C4-2B (cell line): ENCODE data around the gene RWDD4.

ENCODE experiments used
- ZFX ChIP-seq: fragments of 450-650 bp; IDR thresholded peaks from 2 replicates; pipeline ENCODE4 v1.6.1; 2017
- TF ChIP-seq, protein P1 (sequence below): fragments of 450-650 bp; conservative IDR thresholded peaks from 2 replicates; pipeline ENCODE4 v1.5.1; 2017; ENCODE audit warnings: mild to moderate bottlenecking

DNA sequence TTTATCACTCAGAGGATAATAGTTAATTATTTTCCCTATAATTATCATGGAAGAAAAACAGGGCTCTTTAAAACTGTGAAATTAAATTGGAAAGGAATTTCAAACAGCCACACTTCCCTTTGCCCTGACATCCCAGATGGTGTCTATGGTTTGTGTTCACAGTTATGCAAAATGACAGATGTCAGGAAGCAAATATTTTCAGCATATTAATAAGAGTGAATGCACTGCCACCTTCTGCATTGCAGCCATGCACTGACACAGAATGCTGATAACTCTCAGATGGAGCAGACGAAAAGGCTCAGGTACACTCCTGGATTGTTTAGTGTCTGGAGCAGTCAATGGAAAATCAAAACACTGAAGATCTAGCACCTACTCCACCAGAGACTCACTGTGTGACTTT is 57.6 kb downstream of the RWDD4 start:
- TF ChIP-seq, protein P1, sequence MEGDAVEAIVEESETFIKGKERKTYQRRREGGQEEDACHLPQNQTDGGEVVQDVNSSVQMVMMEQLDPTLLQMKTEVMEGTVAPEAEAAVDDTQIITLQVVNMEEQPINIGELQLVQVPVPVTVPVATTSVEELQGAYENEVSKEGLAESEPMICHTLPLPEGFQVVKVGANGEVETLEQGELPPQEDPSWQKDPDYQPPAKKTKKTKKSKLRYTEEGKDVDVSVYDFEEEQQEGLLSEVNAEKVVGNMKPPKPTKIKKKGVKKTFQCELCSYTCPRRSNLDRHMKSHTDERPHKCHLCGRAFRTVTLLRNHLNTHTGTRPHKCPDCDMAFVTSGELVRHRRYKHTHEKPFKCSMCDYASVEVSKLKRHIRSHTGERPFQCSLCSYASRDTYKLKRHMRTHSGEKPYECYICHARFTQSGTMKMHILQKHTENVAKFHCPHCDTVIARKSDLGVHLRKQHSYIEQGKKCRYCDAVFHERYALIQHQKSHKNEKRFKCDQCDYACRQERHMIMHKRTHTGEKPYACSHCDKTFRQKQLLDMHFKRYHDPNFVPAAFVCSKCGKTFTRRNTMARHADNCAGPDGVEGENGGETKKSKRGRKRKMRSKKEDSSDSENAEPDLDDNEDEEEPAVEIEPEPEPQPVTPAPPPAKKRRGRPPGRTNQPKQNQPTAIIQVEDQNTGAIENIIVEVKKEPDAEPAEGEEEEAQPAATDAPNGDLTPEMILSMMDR = no peak
- no peak for TF ChIP-seq ZFX
